GM23248 (cell line): ENCODE measurements around the gene GTF2H1.

Experiments used
- EZH2 ChIP-seq: fragments of 200-600 bp; sonication (generic); IDR thresholded peaks from 2 replicates; pipeline ENCODE4 v1.6.1; 2018; ENCODE audit warnings: antibody characterized with exemption, mild to moderate bottlenecking; ENCODE audit not compliant: insufficient read depth, poor library complexity, severe bottlenecking
- EZH2phosphoT487 ChIP-seq: fragments of 200-600 bp; sonication (generic); IDR thresholded peaks from 2 replicates; pipeline ENCODE4 v1.6.1; 2018; ENCODE audit warnings: antibody characterized with exemption, moderate library complexity, mild to moderate bottlenecking, low read depth; ENCODE audit not compliant: insufficient read depth

DNA sequence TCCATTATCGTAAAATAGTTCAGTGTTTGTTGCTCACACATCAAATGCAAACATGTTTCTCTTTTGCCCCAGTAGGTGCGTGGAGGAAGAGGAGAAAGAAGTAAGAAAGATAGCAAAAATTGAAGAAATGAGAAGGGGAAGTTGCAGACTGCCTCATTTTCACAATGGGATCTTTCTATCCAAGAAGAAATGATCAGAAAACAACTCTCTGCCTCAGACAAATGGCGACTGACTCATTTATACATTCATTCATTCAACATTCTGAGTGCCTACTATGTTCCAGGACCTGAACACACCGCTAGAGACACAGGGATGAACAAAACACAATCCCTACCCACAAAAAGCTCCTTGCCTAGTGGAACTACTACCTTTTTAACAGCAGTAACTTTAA is 794 bp upstream of the GTF2H1 start:
- TF ChIP-seq EZH2phosphoT487 = no peak
- TF ChIP-seq EZH2 = no peak
